HepG2 (cell line): ENCODE measurements around the gene CLIC1. TPM values are rescaled to one million over a fixed set of nuclear protein-coding genes. Genes with fewer than 3 reads are reported as not detected.

Experiments used
- ARID4A ChIP-seq: sonication (generic); formaldehyde crosslinking; IDR thresholded peaks from 2 replicates; pipeline ENCODE4 v1.5.0; 2020; ENCODE audit warnings: mild to moderate bottlenecking, missing genetic modification reagents, borderline replicate concordance
- ATF4 ChIP-seq, 2 experiments: fragments of 450-650 bp in 1 of 2; sonication (generic) in 1 of 2; formaldehyde crosslinking; IDR thresholded peaks; 2 replicates each; pipeline versions ENCODE4 v1.5.0 to v1.8.0; 2020 to 2022; ENCODE audit warnings: mild to moderate bottlenecking in 1 of 2, missing genetic modification reagents in 1 of 2
- BRCA1 ChIP-seq: sonication (generic); formaldehyde crosslinking; IDR thresholded peaks from 2 replicates; pipeline ENCODE4 v1.4.0; 2020; ENCODE audit warnings: missing genetic modification reagents
- GLMP ChIP-seq: sonication (generic); formaldehyde crosslinking; IDR thresholded peaks from 2 replicates; pipeline ENCODE4 v1.9.0; 2021; ENCODE audit warnings: missing genetic modification reagents, mild to moderate bottlenecking, borderline replicate concordance
- HDAC6 ChIP-seq: fragments of 200-600 bp; sonication (generic); IDR thresholded peaks from 2 replicates; pipeline ENCODE4 v1.7.0; 2017; ENCODE audit warnings: mild to moderate bottlenecking, antibody characterized with exemption, low read length, low read depth
- ISL2 ChIP-seq: sonication (generic); formaldehyde crosslinking; IDR thresholded peaks from 2 replicates; pipeline ENCODE4 v1.5.0; 2020; ENCODE audit warnings: missing genetic modification reagents
- MYC ChIP-seq: sonication (generic); formaldehyde crosslinking; IDR thresholded peaks from 2 replicates; pipeline ENCODE4 v1.9.0; 2021; ENCODE audit warnings: missing genetic modification reagents, borderline replicate concordance
- MYPOP ChIP-seq: sonication (generic); formaldehyde crosslinking; IDR thresholded peaks from 2 replicates; pipeline ENCODE4 v1.8.1; 2023; ENCODE audit warnings: mild to moderate bottlenecking, moderate library complexity, missing genetic modification reagents
- NKX3-1 ChIP-seq: sonication (generic); formaldehyde crosslinking; IDR thresholded peaks from 2 replicates; pipeline ENCODE4 v1.5.0; 2020; ENCODE audit warnings: missing genetic modification reagents
- NONO ChIP-seq, 2 experiments: fragments of 450-650 bp in 1 of 2; sonication (generic) in 1 of 2; formaldehyde crosslinking in 1 of 2; IDR thresholded peaks in 1 of 2; conservative IDR thresholded peaks in 1 of 2; 2 replicates each; pipeline versions ENCODE4 v1.6.1 to v1.8.0; 2017 to 2022; ENCODE audit warnings: mild to moderate bottlenecking in 1 of 2, missing genetic modification reagents in 1 of 2, moderate library complexity in 1 of 2
- REL ChIP-seq: sonication (generic); formaldehyde crosslinking; conservative IDR thresholded peaks from 2 replicates; pipeline ENCODE4 v1.8.0; 2022; ENCODE audit warnings: mild to moderate bottlenecking, missing genetic modification reagents, moderate library complexity
- UBTF ChIP-seq: sonication (generic); formaldehyde crosslinking; IDR thresholded peaks from 2 replicates; pipeline ENCODE4 v1.4.0; 2020; ENCODE audit warnings: mild to moderate bottlenecking, missing genetic modification reagents
- XRCC5 ChIP-seq: fragments of 200-400 bp; formaldehyde crosslinking; optimal IDR thresholded peaks from 2 replicates; pipeline ENCODE3; 2017; ENCODE audit warnings: mild to moderate bottlenecking, low read length
- ZKSCAN1 ChIP-seq: fragments of 150-350 bp; IDR thresholded peaks from 2 replicates; pipeline ENCODE4 v1.6.1; 2014; ENCODE audit warnings: low read length
- ZNF17 ChIP-seq: sonication (generic); formaldehyde crosslinking; IDR thresholded peaks from 2 replicates; pipeline ENCODE4 v1.5.0; 2020; ENCODE audit warnings: mild to moderate bottlenecking, missing genetic modification reagents
- ZNF335 ChIP-seq: sonication (generic); formaldehyde crosslinking; IDR thresholded peaks from 2 replicates; pipeline ENCODE4 v1.4.0; 2020; ENCODE audit warnings: missing genetic modification reagents
- polyA plus RNA-seq, 8 experiments: library from polyadenylated mRNA; depleted of rRNA in 3 of 8; stranded (reverse) in 7 of 8; unstranded in 1 of 8; fragments of >200 nt; fragmentation: Illumina TruSeq in 4 of 8; extraction: Trizol in 4 of 8; gene quantifications; 2 replicates each; pipeline versions ENCODE4 v1.2.1 to v1.2.3, GENCODE V29; 2011 to 2016; ENCODE audit warnings: low read depth in 4 of 8, missing spikeins in 1 of 8, mixed read lengths in 1 of 8; ENCODE audit not compliant: insufficient read depth in 1 of 8
- total RNA-seq, 5 experiments: library from RNA; depleted of rRNA; stranded (reverse); fragments of >200 nt; fragmentation: Illumina TruSeq; extraction: Trizol; gene quantifications; 2 replicates each; pipeline ENCODE4 v1.2.3, GENCODE V29; 2016; ENCODE audit warnings: low read depth in 1 of 5
- TF ChIP-seq, protein P1 (sequence below): sonication (generic); formaldehyde crosslinking; IDR thresholded peaks from 2 replicates; pipeline ENCODE4 v1.5.0; 2020; ENCODE audit warnings: missing genetic modification reagents, mild to moderate bottlenecking, borderline replicate concordance

Gene CLIC1
- total and polyA plus RNA-seq, 2 of the 13 experiments (the other 11 are each of a cell fraction or from before 2014, with no cell fraction given): 602 to 891 TPM

- TF ChIP-seq UBTF (CRISPR knock-in tag): peak; percentile 66
- TF ChIP-seq ZNF335: peak; percentile 97
- TF ChIP-seq GLMP: no peak
- peak; percentile 54; the same call in 1 of the 2 replicates for TF ChIP-seq ISL2 (CRISPR knock-in tag)
- TF ChIP-seq ZNF17 (CRISPR knock-in tag): no peak
- 0 out of 2 replicates have a peak, but pooled peaks have one; percentile 63 for TF ChIP-seq MYPOP (CRISPR knock-in tag)
- no peak for TF ChIP-seq NONO (IDR thresholded peaks at IDR 0.05)
- TF ChIP-seq NONO (CRISPR knock-in tag; conservative IDR thresholded peaks at IDR 0.05): peak; percentile 72
- peak; percentile 83; the same call in 1 of the 2 replicates for TF ChIP-seq ARID4A
- TF ChIP-seq ATF4 (CRISPR knock-in tag; IDR thresholded peaks at IDR 0.05): peak in 1 of 2 experiments; percentile 35; a peak in 1 of 4 replicates
- TF ChIP-seq ZKSCAN1: peak; percentile 66; the same call in 1 of the 2 replicates
- peak; percentile 88 for TF ChIP-seq XRCC5
- peak; percentile 72 for TF ChIP-seq MYC (CRISPR knock-in tag)
- TF ChIP-seq HDAC6: no peak
- peak; percentile 85; the same call in 1 of the 2 replicates for TF ChIP-seq BRCA1 (CRISPR knock-in tag)
- TF ChIP-seq, protein P1, sequence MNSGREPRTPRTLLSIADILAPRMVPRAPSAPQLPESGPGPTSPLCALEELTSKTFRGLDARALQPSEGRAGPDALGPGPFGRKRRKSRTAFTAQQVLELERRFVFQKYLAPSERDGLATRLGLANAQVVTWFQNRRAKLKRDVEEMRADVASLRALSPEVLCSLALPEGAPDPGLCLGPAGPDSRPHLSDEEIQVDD (CRISPR knock-in tag): no peak
- peak; percentile 71; the same call in 1 of the 2 replicates for TF ChIP-seq REL (CRISPR knock-in tag)
- TF ChIP-seq NKX3-1 (CRISPR knock-in tag): peak; percentile 71; the same call in 1 of the 2 replicates
These were observed 6.8 kb downstream of the CLIC1 start (continued) for GRCh38 chr6:31729515-31729978.
